IMR-90 (cell line): ENCODE data around the gene RBMS3. TPM values are rescaled to one million over a fixed set of nuclear protein-coding genes. Genes with fewer than 3 reads are reported as not detected.

ENCODE experiments used
- ATAC-seq: fragments of 200-7000 bp; cut with Tn5 transposase; 2 replicates; pipeline ENCODE4 v1.9.1; 2020; ENCODE audit warnings: low read depth, mild to moderate bottlenecking, moderate library complexity
- BruUV-seq: library from RNA; stranded (reverse); fragments of 400-500 nt; replicated peaks from 2 replicates; lab custom pipeline; 2021; lab: Mats Ljungman, UMichigan
- CTCF ChIA-PET: fragments of 300-600 bp; formaldehyde crosslinking; extraction: SDS; loops from one replicate; lab custom pipeline; 2021; ENCODE audit warnings: antibody characterized with exemption; lab: Yijun Ruan, JAX
- POLR2A ChIA-PET: fragments of 300-600 bp; sonication (Branson Sonifier 250); formaldehyde crosslinking; loops from one replicate; lab custom pipeline; 2022; ENCODE audit warnings: antibody characterized with exemption; ENCODE audit not compliant: unreplicated experiment; lab: Charles Lee
- DNase-seq: peaks from one replicate; pipeline ENCODE4 v3.0.0; 2013
- H2AFZ ChIP-seq: replicated peaks from 2 replicates; pipeline ENCODE3; 2013; ENCODE audit warnings: low read length, mild to moderate bottlenecking; ENCODE audit not compliant: poor library complexity
- H2AK5ac ChIP-seq: 2 replicates; pipeline ENCODE4 v1.6.1; 2013; ENCODE audit warnings: low read depth, low read length, inconsistent platforms
- H2AK9ac ChIP-seq: replicated peaks from 2 replicates; pipeline ENCODE3; 2013; ENCODE audit warnings: mild to moderate bottlenecking, low read depth, low read length, moderate library complexity; ENCODE audit not compliant: poor library complexity
- H2BK120ac ChIP-seq: 2 replicates; pipeline ENCODE4 v1.6.1; 2013; ENCODE audit warnings: low read depth, low read length, inconsistent platforms
- H2BK15ac ChIP-seq: 3 replicates; pipeline ENCODE4 v1.6.1; 2013; ENCODE audit warnings: low read depth, low read length, inconsistent platforms
- H2BK20ac ChIP-seq: 2 replicates; pipeline ENCODE4 v1.6.1; 2013; ENCODE audit warnings: low read depth, mild to moderate bottlenecking, inconsistent platforms, low read length, moderate library complexity
- H2BK5ac ChIP-seq: 2 replicates; pipeline ENCODE4 v1.6.1; 2013; ENCODE audit warnings: mild to moderate bottlenecking, low read depth, low read length, inconsistent platforms; ENCODE audit not compliant: poor library complexity, severe bottlenecking
- H3K14ac ChIP-seq: replicated peaks from 2 replicates; pipeline ENCODE4 v1.6.1; 2013; ENCODE audit warnings: low read depth, low read length, inconsistent platforms
- H3K18ac ChIP-seq: 2 replicates; pipeline ENCODE4 v1.6.1; 2013; ENCODE audit warnings: low read depth, low read length, control low read depth
- H3K23ac ChIP-seq: 2 replicates; pipeline ENCODE4 v1.6.1; 2013; ENCODE audit warnings: low read depth, low read length, inconsistent platforms
- H3K27ac ChIP-seq: 2 replicates; pipeline ENCODE4 v1.5.1; 2013; ENCODE audit warnings: mild to moderate bottlenecking, control low read depth, low read length; ENCODE audit not compliant: insufficient read depth
- H3K27me3 ChIP-seq: 2 replicates; pipeline ENCODE4 v1.6.1; 2013; ENCODE audit warnings: low read length; ENCODE audit not compliant: control insufficient read depth, insufficient read depth
- H3K36me3 ChIP-seq: 2 replicates; pipeline ENCODE4 v1.6.1; 2013; ENCODE audit warnings: low read length, mixed read lengths; ENCODE audit not compliant: control insufficient read depth, insufficient read depth
- H3K4ac ChIP-seq: 2 replicates; pipeline ENCODE4 v1.6.1; 2013; ENCODE audit warnings: low read depth, low read length, inconsistent platforms
- H3K4me1 ChIP-seq: 2 replicates; pipeline ENCODE4 v1.6.1; 2013; ENCODE audit warnings: low read length, mixed read lengths; ENCODE audit not compliant: control insufficient read depth, insufficient read depth
- H3K4me2 ChIP-seq: 2 replicates; pipeline ENCODE4 v1.6.1; 2013; ENCODE audit warnings: low read depth, mild to moderate bottlenecking, control low read depth, low read length, moderate library complexity
- H3K4me3 ChIP-seq: 2 replicates; pipeline ENCODE4 v1.5.1; 2013; ENCODE audit warnings: low read depth, mild to moderate bottlenecking, control low read depth, low read length, moderate library complexity; ENCODE audit not compliant: insufficient read depth
- H3K56ac ChIP-seq: 2 replicates; pipeline ENCODE4 v1.6.1; 2013; ENCODE audit warnings: low read length, inconsistent platforms; ENCODE audit not compliant: insufficient read depth; ENCODE audit errors: extremely low read depth
- H3K79me1 ChIP-seq, 2 experiments: 2 replicates each; pipeline ENCODE4 v1.6.1; 2013; ENCODE audit warnings: low read length in 2 of 2, inconsistent platforms in 1 of 2, low read depth in 1 of 2
- H3K9ac ChIP-seq: 2 replicates; pipeline ENCODE4 v1.6.1; 2013; ENCODE audit warnings: low read depth, low read length, control low read depth
- H3K9me1 ChIP-seq: 2 replicates; pipeline ENCODE4 v1.6.1; 2013; ENCODE audit warnings: low read length, inconsistent platforms; ENCODE audit not compliant: insufficient read depth
- H3K9me3 ChIP-seq: 2 replicates; pipeline ENCODE4 v1.6.1; 2013; ENCODE audit warnings: low read length; ENCODE audit not compliant: control insufficient read depth, insufficient read depth
- H4K20me1 ChIP-seq: 2 replicates; pipeline ENCODE4 v1.6.1; 2013; ENCODE audit warnings: low read length, inconsistent platforms; ENCODE audit not compliant: insufficient read depth
- H4K5ac ChIP-seq: 2 replicates; pipeline ENCODE4 v1.6.1; 2013; ENCODE audit warnings: mild to moderate bottlenecking, low read depth, low read length, control low read depth
- H4K8ac ChIP-seq, 2 experiments: 2 replicates each; pipeline ENCODE4 v1.6.1; 2013; ENCODE audit warnings: low read depth in 2 of 2, low read length in 2 of 2, control low read depth in 1 of 2, inconsistent platforms in 1 of 2
- H4K91ac ChIP-seq: 2 replicates; pipeline ENCODE4 v1.6.1; 2013; ENCODE audit warnings: low read depth, low read length, inconsistent platforms; ENCODE audit not compliant: insufficient read depth
- BHLHE40 ChIP-seq: fragments of 150-350 bp; IDR thresholded peaks from 2 replicates; pipeline ENCODE4 v1.6.1; 2016; ENCODE audit warnings: mild to moderate bottlenecking, low read depth, low read length
- CEBPB ChIP-seq: IDR thresholded peaks from 2 replicates; pipeline ENCODE4 v1.6.1; 2012; ENCODE audit warnings: low read depth, low read length, improper control_type of control experiment
- CHD1 ChIP-seq: IDR thresholded peaks from 2 replicates; pipeline ENCODE4 v1.6.1; 2012; ENCODE audit warnings: low read depth, low read length, improper control_type of control experiment
- FOS ChIP-seq: fragments of 150-350 bp; IDR thresholded peaks from 2 replicates; pipeline ENCODE4 v1.6.1; 2016; ENCODE audit warnings: low read depth, low read length
- MAFK ChIP-seq: IDR thresholded peaks from 2 replicates; pipeline ENCODE4 v1.6.1; 2012; ENCODE audit warnings: low read depth, low read length, improper control_type of control experiment
- MAZ ChIP-seq: IDR thresholded peaks from 2 replicates; pipeline ENCODE4 v1.6.1; 2012; ENCODE audit warnings: low read depth, mild to moderate bottlenecking, low read length, improper control_type of control experiment, moderate library complexity, borderline replicate concordance
- MXI1 ChIP-seq: IDR thresholded peaks from 2 replicates; pipeline ENCODE4 v1.6.1; 2012; ENCODE audit warnings: low read depth, mild to moderate bottlenecking, low read length, moderate library complexity, borderline replicate concordance
- NFE2L2 ChIP-seq: fragments of 150-350 bp; IDR thresholded peaks from 2 replicates; pipeline ENCODE4 v1.6.1; 2016; ENCODE audit warnings: low read depth, mild to moderate bottlenecking, low read length
- POLR2A ChIP-seq: IDR thresholded peaks from 2 replicates; pipeline ENCODE4 v1.6.1; 2012; ENCODE audit warnings: mild to moderate bottlenecking, low read depth, low read length
- RFX5 ChIP-seq: IDR thresholded peaks from 2 replicates; pipeline ENCODE4 v1.8.0; 2012; ENCODE audit warnings: low read depth, mild to moderate bottlenecking, low read length, moderate library complexity
- SMC3 ChIP-seq: fragments of 150-350 bp; IDR thresholded peaks from 2 replicates; pipeline ENCODE4 v1.6.1; 2016; ENCODE audit warnings: low read depth, mild to moderate bottlenecking, antibody characterized with exemption, low read length, moderate library complexity
- USF2 ChIP-seq: fragments of 150-350 bp; IDR thresholded peaks from 2 replicates; pipeline ENCODE4 v1.6.1; 2017; ENCODE audit warnings: mild to moderate bottlenecking, antibody characterized with exemption, low read length, low read depth
- WGBS, 2 experiments: methylation state at CpG; one replicate each; pipeline versions ENCODE4 v1.1.5 to v1.1.7; 2013; ENCODE audit warnings: missing lambda C conversion rate in 2 of 2; ENCODE audit not compliant: insufficient read length in 1 of 2; ENCODE audit errors: extremely low coverage in 2 of 2; 5-methylcytosine and 5-hydroxymethylcytosine counted together
- dilution Hi-C: fragments of 300-500 bp; cut with HindIII; formaldehyde crosslinking; loops from one replicate; pipeline ENCODE4 v1.14.3; 2018; ENCODE audit warnings: low sequenced_read_pairs; ENCODE audit not compliant: unreplicated experiment
- in situ Hi-C: fragments of 300-500 bp; cut with MboI; formaldehyde crosslinking; loops from 3 replicates; pipeline ENCODE4 v1.14.3; 2019; ENCODE audit warnings: low sequenced_read_pairs, inconsistent platforms, mixed read lengths
- intact Hi-C: fragments of 100-400 bp; cut with micrococcal nuclease; formaldehyde crosslinking; loops from 2 replicates; pipeline ENCODE4 v1.10.0; 2022
- polyA plus RNA-seq, 3 experiments: library from polyadenylated mRNA; depleted of rRNA; stranded (reverse); fragments of >200 nt; gene quantifications; 2 replicates each; pipeline ENCODE4 v1.2.3, GENCODE V29; 2012; ENCODE audit warnings: low replicate concordance in 1 of 3
- total RNA-seq: library from RNA; depleted of rRNA; stranded (reverse); fragments of >200 nt; gene quantifications from 2 replicates; pipeline ENCODE4 v1.2.3, GENCODE V29; 2012
- TF ChIP-seq, protein P1 (sequence below): conservative IDR thresholded peaks from 2 replicates; pipeline ENCODE4 v1.5.1; 2012; ENCODE audit warnings: mild to moderate bottlenecking, low read depth, low read length, improper control_type of control experiment

The RBMS3 gene
- total and polyA plus RNA-seq, 2 of the 4 experiments (the other 2 are of a cell fraction), result 15.2 to 127 TPM

GRCh38 chr3:29277249-29277648 lies 3.6 kb upstream of the RBMS3 start:
- dilution Hi-C loops, result no loop called here
- no peak for ATAC-seq

More at GRCh38 chr3:29277249-29277648, 3.6 kb upstream of the RBMS3 start:
- no peak overlapping the region for H3K4ac ChIP-seq
- H3K23ac ChIP-seq, result no peak overlapping the region
- in situ Hi-C loops (no loop called here), intact Hi-C loops (no loop called here)
- H3K79me1 ChIP-seq, result peaks cover 12 to 22% of the 10 kb centered on the region in 2 experiments
- no peak for TF ChIP-seq NFE2L2
- TF ChIP-seq BHLHE40, result no peak
- TF ChIP-seq USF2, result no peak
- TF ChIP-seq MXI1, result no peak
- TF ChIP-seq CEBPB, result no peak
- no peak for TF ChIP-seq CHD1
- no peak for TF ChIP-seq MAFK
- TF ChIP-seq RFX5, result no peak
- no peak for TF ChIP-seq SMC3
- no peak for TF ChIP-seq MAZ
- TF ChIP-seq FOS, result no peak
- TF ChIP-seq POLR2A, result no peak
- TF ChIP-seq, protein P1, sequence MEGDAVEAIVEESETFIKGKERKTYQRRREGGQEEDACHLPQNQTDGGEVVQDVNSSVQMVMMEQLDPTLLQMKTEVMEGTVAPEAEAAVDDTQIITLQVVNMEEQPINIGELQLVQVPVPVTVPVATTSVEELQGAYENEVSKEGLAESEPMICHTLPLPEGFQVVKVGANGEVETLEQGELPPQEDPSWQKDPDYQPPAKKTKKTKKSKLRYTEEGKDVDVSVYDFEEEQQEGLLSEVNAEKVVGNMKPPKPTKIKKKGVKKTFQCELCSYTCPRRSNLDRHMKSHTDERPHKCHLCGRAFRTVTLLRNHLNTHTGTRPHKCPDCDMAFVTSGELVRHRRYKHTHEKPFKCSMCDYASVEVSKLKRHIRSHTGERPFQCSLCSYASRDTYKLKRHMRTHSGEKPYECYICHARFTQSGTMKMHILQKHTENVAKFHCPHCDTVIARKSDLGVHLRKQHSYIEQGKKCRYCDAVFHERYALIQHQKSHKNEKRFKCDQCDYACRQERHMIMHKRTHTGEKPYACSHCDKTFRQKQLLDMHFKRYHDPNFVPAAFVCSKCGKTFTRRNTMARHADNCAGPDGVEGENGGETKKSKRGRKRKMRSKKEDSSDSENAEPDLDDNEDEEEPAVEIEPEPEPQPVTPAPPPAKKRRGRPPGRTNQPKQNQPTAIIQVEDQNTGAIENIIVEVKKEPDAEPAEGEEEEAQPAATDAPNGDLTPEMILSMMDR, result no peak
- H3K27me3 ChIP-seq, result no peaks in the 10 kb centered on the region
- no peak overlapping the region for H3K14ac ChIP-seq
- POLR2A ChIA-PET, result no interaction called here
- H3K27ac ChIP-seq, result no peak overlapping the region
- no peak overlapping the region for H2BK120ac ChIP-seq
- H3K36me3 ChIP-seq, result no peaks in the 10 kb centered on the region
- H3K4me1 ChIP-seq, result peaks cover 6% of the 10 kb centered on the region
- H3K9me3 ChIP-seq, result no peaks in the 10 kb centered on the region
- no peaks in the 10 kb centered on the region for H4K20me1 ChIP-seq
- H3K56ac ChIP-seq, result no peak overlapping the region
- WGBS, 2 experiments, result no CpG with 5 or more reads among the region's 6 CpGs
- H2AK9ac ChIP-seq, result no peak overlapping the region
- no peak overlapping the region for H2AK5ac ChIP-seq
- H3K9me1 ChIP-seq, result peaks cover 2% of the 10 kb centered on the region; the same call in 1 of the 2 replicates
- no peak overlapping the region for H2BK15ac ChIP-seq
- no peak overlapping the region for H3K4me2 ChIP-seq
- CTCF ChIA-PET, result no interaction called here
- no peak overlapping the region for H2BK5ac ChIP-seq
- no peak overlapping the region for H3K9ac ChIP-seq
- no peak overlapping the region for H4K5ac ChIP-seq
- H4K91ac ChIP-seq, result no peak overlapping the region
- no peak overlapping the region for H2AFZ ChIP-seq
- H2BK20ac ChIP-seq, result no peak overlapping the region
- no peak overlapping the region for H3K4me3 ChIP-seq
- no peak for DNase-seq
- BruUV-seq, result no TSS peak
- H3K18ac ChIP-seq, result no peak overlapping the region
- no peak overlapping the region for H4K8ac ChIP-seq
